Breast epithelium (tissue), 3 donors: ENCODE data around the gene MBLAC2.

Source experiments
- POLR2A ChIP-seq: fragments of 450-650 bp; IDR thresholded peaks from one replicate; pipeline ENCODE4 v1.6.1; 2016; ENCODE audit warnings: antibody characterized with exemption, mild to moderate bottlenecking, moderate library complexity
- POLR2AphosphoS5 ChIP-seq, 3 donors: sonication (generic); formaldehyde crosslinking; IDR thresholded peaks; one replicate each; pipeline ENCODE4 v1.6.1; 2017; ENCODE audit warnings: antibody characterized with exemption in 3 of 3
- TF ChIP-seq, protein P1 (sequence below), 3 donors: fragments of 450-650 bp; IDR thresholded peaks; one replicate each; pipeline ENCODE4 v1.5.1; 2016 to 2017; ENCODE audit warnings: antibody characterized with exemption in 3 of 3, mild to moderate bottlenecking in 3 of 3, moderate library complexity in 3 of 3

- TF ChIP-seq, protein P1, sequence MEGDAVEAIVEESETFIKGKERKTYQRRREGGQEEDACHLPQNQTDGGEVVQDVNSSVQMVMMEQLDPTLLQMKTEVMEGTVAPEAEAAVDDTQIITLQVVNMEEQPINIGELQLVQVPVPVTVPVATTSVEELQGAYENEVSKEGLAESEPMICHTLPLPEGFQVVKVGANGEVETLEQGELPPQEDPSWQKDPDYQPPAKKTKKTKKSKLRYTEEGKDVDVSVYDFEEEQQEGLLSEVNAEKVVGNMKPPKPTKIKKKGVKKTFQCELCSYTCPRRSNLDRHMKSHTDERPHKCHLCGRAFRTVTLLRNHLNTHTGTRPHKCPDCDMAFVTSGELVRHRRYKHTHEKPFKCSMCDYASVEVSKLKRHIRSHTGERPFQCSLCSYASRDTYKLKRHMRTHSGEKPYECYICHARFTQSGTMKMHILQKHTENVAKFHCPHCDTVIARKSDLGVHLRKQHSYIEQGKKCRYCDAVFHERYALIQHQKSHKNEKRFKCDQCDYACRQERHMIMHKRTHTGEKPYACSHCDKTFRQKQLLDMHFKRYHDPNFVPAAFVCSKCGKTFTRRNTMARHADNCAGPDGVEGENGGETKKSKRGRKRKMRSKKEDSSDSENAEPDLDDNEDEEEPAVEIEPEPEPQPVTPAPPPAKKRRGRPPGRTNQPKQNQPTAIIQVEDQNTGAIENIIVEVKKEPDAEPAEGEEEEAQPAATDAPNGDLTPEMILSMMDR (IDR thresholded peaks at IDR 0.05), result no peak
- TF ChIP-seq POLR2AphosphoS5 (IDR thresholded peaks at IDR 0.05) (no peak), POLR2A (no peak)
Measured at GRCh38 chr5:90514520-90514919, 39.9 kb upstream of the MBLAC2 start.
